CD1c-positive myeloid dendritic cell (primary cell): Measurements from ENCODE around the gene SPDYE16.
"Not testable (repeated sequence)": the region's sequence is repeated elsewhere in the genome, so short reads cannot be mapped to it uniquely, and the experiment has no call there.

ENCODE experiments used
- DNase-seq: peaks from one replicate; pipeline ENCODE4 v3.0.0-alpha.2; 2016; ENCODE audit errors: extremely low spot score

The SPDYE16 gene, protein sequence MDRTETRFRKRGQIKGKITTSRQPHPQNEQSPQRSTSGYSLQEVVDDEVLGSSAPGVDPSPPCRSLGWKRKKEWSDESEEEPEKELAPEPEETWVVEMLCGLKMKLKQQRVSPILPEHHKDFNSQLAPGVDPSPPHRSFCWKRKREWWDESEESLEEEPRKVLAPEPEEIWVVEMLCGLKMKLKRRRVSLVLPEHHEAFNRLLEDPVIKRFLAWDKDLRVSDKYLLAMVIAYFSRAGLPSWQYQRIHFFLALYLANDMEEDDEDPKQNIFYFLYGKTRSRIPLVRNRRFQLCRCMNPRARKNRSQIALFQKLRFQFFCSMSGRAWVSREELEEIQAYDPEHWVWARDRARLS

DNA sequence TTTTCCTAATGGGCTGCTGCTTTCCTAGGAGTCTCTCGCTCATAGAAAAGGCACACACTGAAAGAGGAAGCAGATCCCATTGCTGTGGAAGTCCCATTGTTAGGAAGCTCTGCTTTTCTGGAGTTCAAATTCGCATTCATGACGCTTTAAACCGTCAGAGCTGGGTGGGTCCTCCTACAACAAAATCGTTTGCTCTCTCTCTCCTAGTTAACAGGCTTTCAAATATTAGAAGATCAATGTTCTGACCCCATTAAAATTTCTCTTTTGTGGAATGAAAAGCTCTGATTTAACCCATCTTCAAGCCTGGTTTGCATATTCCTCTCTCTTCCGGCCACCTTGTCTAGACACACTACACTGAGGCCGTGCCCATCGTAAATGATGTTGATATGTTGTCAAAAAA is at the start of gene SPDYE16:
Gene SPDYE16 (minus strand): TSS at position 101 of the 400 bp plus-strand sequence. CDS start 1,838 bp downstream, outside the sequence.
- DNase-seq, result not testable (repeated sequence)

DNA sequence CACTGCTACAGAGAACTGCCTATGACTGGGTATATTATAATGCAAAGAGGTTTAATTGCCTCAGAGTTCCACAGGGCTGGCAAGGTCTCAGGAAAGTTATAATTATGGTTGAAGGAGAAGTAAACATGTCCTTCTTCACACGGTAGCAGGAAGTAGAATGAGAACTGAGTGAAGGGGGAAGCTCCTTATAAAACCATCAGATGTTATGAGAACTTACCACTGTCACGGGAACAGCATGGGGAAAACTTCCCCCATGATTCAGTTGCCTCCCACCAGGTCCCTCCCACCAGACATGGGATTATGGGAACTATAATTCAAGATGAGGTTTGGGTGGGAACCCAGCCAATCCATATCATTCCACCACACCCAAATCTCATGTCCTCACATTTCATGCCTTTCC is 49.6 kb upstream of the SPDYE16 start:
- peak; percentile 67 for DNase-seq

DNA sequence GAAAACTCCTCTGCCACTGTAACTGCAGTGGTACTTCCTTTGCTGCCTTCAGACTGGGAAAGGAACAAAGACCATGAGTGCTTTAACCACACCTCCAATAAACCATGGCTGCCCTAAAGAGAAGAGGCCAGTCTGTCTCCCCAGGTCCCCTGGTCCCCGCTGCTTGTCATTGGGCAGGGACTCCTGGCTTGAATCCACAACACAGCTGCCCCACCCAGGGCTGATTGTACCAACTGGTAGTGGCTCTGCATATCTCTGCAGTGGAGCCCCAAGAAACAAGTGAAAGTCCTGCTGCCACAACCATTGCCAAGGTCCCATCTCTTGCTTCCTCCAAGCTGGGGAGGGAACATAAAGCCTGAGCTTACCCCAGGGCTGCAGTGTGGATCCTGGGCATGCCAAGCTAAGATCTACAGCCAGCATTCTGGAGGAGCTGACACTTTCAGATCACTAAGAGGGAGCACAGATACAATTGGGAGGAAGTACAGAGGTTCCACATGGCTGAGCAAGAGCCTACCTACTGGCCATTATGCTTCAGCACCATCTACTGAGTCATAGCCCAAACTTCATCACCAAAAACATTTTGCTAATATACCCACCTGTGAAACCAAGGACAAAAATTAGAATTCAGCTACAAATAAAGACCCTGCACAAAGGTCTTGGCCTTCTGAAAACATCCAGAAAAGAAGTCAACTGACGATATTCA is 48.7 kb upstream of the SPDYE16 start:
- not testable (repeated sequence) for DNase-seq

DNA sequence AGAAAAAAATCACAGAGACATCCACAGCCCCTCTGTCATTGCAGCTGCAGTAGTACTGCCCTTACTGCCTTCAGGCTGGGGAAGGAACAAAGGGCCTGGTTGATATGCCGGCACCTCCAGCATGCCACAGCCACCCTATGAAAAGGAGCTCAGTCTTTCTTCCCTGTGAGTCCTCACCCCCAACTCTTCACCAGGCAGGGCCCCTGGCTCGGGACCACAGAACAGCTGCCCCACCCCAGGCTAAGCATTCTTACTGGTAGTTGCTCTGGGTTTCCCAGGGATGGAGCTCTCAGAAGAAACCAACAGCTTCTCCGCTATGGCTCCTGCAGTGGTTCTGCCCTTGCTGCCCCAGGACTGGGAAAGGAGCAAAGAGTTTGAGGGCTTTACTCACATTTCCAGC is 47.9 kb upstream of the SPDYE16 start:
- not testable (repeated sequence) for DNase-seq

DNA sequence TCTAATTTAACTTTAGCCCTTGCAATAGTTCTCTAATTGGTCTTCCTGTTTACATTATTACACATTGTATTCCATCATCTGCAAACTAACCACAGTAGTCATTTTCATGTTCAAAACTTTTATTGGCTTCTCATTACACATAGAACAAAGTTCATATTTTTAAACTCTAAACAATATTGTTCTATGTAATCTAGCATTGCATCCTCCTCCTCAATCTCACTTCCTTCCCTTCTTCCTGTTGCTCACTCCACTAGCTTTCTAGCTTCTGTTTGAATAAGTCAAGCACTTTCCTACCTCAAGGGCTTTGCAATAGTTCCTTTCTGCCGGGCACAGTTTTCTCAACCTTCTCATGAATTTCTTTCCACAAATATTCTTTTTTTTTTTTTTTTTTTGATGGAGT is 45.5 kb upstream of the SPDYE16 start:
- not testable (repeated sequence) for DNase-seq

DNA sequence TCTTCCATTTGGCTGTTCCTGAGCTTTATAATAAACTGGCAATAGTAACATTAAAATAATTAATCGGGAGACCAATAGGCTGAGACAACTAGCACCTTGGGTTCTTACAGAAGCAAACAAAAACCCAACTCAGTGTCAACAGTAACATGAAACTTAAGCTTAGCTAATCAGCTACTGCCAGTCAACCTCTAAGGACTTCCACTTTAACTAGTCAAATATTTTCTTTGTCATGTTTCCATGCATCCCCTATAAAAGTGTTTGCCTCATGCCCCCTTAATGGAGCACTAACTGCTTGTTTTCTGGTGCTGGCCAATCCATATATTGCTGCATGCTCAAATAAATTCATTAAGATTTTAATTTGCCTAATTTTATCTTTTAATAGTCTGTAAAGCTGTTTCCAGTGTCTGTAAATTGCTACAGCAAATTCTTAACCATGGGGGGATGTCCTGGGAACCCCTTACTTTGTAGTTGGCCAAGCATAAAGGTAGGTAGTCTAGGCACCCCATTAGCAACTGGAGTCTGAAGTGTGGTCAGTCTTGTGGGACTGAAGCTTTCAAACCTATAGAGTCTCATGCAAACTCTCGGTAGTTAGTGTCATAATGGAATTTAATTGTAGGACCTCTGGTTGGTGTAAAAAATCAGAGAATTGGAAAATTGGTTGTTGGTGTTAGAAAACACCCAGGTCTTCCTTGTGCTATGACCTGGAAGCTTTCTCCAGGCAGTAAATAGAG is 43.7 kb upstream of the SPDYE16 start:
- not testable (repeated sequence) for DNase-seq

DNA sequence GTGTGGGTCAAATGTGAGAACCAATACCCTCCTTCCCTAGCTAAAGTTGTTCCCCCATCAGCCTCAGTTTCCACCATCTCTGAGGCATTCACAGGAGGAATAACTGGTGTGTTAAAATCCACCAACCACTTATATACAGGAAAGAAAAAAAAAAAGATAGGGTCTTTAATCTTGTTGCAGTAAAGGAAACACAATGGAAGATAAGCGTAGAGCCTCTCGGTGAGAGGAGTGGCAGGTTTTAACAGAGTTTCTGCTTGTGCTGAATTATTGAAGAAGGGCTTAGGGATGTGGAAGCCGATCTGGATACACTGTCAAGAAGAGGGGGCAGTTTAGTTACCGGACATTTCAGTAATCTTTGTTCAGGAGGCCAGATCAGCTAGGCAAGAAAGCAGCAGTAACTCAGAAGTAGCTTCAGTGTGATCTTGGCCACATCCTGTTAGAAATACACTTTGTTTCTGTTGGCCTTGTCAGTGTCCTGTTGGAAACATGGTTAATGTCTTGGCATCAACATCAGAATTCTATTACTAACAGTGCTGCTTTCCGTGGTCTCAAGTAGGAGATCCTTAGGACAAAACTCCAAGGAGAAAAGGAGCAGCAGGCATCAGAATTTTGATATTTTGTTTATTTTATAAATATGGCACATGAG is 40.7 kb upstream of the SPDYE16 start:
- DNase-seq, result not testable (repeated sequence)

DNA sequence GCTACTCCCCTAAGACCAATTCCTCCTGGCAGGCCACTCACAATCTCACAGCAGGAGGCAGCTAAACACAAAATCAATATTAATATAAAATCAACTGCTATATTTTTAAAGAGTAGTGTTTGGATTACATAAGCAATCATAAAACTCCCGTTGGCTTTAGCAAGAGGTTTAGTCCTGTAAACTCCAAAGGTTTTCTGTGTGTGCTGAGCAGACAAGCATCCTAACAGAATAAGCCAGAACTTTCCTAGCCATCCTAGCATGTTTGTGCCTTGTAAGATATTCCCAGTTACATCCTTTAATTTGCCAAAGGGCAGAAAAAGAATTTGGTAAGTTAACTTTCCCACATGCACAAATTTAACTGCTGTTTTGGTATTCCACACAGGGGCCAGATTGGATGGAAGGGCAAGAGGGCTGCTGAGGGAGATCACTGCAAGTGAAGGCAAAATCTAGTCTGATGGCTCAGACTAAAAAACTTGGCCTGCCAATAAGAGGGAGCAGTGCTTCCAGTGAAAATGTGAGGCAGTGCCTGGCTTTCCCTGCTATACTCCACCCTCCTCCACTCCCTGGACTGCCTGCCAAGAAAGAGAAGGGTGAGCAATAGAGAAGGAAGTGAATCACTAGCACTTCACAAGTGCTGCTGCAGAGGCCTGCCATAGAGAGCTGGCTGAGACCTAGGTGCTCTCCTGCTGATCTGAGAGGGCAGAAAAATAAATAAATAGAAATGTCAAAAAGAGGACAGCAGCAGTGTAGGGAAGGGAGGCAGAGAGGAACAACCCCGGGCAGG is 39.9 kb upstream of the SPDYE16 start:
- not testable (repeated sequence) for DNase-seq

DNA sequence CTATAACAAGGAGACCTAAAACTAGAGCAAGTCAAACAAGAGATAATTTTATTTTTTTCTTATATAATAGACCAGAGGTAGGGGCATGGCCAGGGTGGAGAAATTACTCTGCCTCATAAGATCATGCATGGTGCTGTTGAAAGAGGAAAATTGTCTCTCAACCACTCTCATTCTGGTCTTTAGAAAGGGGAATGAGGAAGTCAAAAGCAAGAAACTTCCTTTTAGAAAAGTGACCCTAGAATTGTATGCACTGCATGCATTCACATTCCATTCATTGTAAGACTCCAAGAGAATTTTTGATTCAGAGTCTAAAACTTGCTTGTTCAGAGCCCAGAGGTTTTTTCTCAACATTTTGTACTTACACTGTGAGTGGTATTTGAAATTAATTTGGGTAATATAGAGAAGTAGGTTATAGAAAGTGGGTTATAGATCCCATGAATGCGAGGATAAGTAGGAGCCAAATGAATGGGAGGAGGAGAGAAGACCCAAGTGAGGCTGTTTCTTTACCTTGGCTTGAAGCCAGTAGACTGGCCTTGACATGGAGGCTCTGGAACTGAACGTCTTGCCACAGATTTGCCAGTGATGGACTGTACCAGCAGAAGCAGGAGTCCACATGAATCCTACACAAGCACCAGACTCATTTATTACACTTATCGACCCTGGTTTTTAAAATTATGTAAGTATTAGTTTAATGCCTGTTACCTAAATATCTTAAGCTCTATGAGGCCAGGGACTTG is 33.0 kb upstream of the SPDYE16 start:
- not testable (repeated sequence) for DNase-seq

DNA sequence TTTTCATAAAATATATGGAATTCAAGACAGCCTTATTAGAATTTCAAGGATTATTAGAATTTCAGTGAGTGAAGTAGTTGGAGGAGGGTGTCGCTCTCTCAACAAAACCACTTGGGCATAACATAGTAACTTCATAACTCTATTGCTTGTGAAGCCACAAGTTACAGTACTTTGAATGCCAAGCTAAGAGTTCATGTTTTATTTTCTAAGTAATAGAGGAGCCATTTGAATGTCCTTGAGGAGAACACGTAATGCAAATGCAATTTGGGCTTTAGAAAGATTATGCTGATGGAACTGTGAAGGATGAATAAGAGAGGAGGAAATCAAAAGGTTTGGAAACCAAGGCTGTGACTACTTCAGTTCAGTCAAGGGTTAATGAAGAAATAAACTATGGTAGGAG is 32.3 kb upstream of the SPDYE16 start:
- not testable (repeated sequence) for DNase-seq

DNA sequence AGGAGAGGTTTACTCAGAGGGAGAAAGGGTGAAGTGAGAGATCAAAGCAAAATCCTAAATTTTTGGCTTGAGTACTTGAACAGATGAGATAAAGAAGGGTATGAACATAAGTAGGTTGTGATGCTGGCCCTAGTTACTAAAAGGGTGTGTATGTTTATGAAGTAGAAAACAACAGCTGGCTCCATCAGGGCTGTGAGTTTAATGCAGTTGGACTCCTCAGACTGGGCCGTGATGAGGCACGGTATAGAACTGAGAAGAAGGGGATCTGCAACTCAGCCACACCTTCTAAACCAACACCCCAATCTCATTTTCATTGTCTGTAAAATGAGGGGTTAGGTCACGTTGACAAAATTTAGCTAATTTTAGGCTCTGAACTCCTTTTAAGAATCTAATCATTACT is 29.2 kb upstream of the SPDYE16 start:
- not testable (repeated sequence) for DNase-seq

DNA sequence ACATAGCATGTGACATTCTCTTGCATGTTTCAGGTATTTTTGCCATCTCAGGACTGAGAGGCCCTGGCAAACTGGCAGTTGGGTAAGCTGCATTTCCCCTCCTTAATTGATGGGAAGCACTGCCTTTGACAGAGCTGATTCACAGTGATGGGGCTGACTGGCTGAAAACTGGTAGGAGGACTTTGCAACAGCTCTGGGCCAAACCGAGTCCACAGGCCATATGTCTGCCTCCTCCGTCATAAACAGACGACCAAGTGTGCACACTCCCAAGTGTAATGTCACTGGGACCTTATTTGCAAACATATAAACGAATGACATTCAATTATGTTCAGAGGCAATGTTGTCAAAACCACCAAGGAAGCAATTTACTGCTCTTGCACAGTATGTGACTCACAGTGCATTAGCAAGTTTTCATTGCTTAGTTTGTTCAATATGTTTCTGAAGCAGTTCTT is 27.3 kb upstream of the SPDYE16 start:
- DNase-seq, result not testable (repeated sequence)

DNA sequence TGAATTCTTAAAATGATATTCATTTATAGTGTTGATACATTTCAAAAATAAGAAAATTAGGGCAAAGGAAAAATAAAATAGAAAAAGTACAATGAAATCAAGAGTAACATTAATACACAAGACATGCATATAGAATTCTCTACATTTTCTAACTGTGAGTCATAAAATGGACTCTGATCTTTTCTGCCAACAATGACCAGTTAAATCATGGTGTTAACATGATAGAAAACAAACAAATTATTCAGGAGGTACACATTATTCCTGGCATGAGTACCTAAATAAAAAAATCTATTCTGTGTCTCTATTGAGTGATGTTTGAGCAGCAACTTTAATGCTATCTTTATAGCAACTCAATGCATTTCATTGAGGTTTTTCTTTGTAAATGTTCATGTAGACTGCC is 25.6 kb upstream of the SPDYE16 start:
- DNase-seq, result not testable (repeated sequence)

DNA sequence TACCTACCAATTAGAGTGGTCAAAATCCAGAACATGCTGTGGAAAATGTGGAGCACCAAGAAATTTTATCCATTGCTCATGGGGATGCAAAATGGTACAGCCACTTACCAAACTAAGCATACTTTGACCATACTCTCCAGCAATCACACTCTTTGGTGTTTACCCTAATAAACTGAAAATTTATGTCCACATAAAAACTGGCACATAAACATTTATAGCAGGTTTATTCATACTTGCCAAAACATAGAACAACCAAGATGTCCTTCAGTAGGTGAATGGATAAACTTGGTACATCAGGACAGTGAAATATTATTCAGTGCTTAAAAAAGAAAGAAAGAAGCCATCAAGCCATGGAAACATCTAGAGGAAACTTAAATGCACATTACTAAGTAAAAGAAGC is 24.7 kb upstream of the SPDYE16 start:
- not testable (repeated sequence) for DNase-seq

DNA sequence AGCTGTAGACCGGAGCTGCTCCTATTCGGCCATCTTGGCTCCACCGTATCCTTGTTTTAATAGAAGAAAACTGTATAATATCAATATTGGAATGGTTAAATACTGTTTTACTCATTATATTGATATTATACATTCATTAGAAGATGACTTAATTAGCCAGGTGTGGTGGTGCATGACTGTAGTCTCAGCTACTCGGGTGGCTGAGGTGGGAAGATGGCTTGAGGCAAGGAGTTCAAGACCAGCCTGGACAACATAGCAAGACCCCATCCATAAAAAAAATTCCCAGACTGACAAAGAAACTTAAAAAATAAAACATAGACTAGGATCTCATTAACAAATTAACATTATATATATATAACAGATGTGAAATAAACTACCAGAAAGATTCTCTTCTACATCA is 24.2 kb upstream of the SPDYE16 start:
- DNase-seq, result not testable (repeated sequence)

DNA sequence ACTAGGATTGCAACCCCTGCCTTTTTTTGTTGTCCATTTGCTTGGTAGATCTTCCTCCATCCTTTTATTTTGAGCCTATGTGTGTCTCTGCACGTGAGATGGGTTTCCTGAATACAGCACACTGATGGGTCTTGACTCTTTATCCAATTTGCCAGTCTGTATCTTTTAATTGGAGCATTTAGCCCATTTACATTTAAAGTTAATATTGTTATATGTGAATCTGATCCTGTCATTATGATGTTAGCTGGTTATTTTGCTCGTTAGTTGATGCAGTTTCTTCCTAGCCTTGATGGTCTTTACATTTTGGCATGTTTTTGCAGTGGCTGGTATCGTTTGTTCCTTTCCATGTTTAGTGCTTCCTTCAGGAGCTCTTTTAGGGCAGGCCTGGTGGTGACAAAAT is 21.9 kb upstream of the SPDYE16 start:
- DNase-seq, result not testable (repeated sequence)

DNA sequence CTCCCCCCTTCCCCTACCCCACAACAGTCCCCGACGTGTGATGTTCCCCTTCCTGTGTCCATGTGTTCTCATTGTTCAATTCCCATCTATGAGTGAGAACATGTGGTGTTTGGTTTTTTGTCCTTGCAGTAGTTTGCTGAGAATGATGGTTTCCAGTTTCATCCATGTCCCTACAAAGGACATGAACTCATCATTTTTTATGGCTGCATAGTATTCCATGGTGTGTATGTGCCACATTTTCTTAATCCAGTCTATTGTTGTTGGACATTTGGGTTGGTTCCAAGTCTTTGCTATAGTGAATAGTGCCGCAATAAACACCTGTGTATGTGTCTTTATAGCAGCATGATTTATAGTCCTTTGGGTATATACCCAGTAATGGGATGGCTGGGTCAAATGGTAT is 18.2 kb upstream of the SPDYE16 start:
- DNase-seq, result not testable (repeated sequence)

DNA sequence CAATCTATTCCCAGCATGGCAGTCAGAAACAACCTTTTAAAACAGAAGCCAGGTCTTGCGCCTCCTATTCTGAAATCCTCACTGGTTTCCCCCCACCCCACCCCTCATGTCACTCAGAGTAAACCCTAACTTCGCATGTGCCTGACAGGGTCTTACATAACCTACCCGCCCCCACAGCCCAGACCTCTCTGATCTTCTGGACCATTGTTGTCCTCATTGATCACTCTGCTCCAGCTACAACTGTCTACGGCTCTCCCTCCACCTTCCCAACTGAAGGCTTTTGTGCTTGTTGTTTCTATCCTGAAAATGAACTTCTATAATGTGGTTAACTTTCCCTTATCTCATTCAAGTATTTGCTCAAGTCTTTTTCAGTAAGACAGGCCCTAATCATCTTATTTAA is 17.1 kb upstream of the SPDYE16 start:
- not testable (repeated sequence) for DNase-seq

DNA sequence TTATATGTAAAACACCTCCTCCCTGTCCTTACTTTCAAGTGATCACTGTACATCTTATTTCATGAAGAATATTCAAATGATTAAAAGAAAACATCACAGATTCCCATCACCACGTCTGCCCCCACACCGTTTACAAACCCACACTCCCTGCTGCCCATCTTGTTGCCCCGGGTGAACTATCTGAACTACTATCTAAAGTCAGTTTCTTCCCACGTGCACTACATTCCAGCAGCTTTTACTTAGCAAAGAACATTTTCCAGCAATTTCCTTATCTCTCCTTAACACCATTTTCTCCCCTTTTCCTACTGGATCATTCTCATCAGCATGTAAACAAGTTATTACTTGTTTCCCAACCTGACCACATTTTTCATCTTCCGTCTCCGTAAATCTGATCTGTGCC is 16.6 kb upstream of the SPDYE16 start:
- DNase-seq, result not testable (repeated sequence)

DNA sequence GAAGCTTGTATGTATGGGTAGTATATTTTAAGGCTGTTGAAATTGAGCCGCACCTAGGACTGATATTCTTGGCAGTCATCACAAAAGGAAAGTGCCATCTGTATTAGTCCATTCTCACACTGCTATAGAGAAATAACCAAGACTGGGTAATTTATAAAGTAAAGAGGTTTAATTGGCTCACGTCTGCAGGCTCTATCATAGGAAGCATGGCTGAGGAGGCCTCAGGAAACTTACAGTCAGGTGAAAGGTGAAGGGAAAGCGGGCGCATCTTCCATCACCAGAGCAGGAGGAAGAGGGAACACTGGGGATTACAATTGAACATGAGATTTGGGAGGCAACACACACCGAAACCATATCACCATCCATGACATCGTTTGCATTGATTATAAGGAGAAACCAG is 8.9 kb upstream of the SPDYE16 start:
- DNase-seq, result not testable (repeated sequence)
